Stimulated activated CD8-positive, alpha-beta memory T cell treated with anti-CD3 and anti-CD28 coated beads, Interleukin-15, amount 100 ng/mL, for 24 hours (primary cell): ENCODE results near the gene FCHSD2.
"Not testable (repeated sequence)": the region's sequence is repeated elsewhere in the genome, so short reads cannot be mapped to it uniquely, and the experiment has no call there.

ENCODE experiments used
- DNase-seq: peaks from one replicate; pipeline ENCODE4 v3.0.0-alpha.2; 2020; ENCODE audit warnings: low read depth

FCHSD2 gene

DNA sequence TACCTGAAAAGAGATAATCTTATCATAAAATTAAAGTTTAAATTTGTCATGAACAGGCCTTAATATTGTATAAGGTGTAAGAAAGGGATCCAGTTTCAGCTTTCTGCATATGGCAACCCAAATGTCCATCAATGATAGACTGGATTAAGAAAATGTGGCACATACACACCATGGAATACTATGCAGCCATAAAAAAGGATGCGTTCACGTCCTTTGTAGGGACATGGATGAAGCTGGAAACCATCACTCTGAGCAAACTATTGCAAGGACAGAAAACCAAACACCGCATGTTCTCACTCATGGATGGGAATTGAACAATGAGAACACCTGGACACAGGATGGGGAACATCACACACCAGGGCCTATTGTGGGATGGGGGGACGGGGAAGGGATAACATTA, 18.2 kb downstream of the FCHSD2 start:
- not testable (repeated sequence) for DNase-seq

- no peak for DNase-seq
These were observed 20.4 kb downstream of the FCHSD2 start for GRCh38 chr11:73121692-73122091.

DNA sequence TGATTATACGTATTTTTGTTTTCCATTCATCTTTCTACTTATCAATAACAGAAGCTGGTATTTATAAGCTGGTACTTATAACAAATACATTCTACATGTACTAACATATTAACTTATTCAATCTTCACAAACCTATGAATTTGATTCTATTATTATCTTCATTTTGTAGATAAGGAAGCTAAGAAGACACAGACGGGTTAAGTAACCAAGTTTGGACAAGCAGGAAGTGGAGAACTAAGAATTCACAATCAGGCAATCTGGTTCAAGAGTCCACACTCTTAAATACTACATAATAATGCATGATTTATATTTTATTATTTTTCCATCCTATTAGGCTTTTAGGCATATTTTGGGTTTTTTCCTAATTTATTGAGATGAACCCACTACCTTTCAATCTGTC, 25.0 kb downstream of the FCHSD2 start:
- DNase-seq, result no peak

GRCh38 chr11:73116636-73117035, 25.5 kb downstream of the FCHSD2 start:
- no peak for DNase-seq

DNA sequence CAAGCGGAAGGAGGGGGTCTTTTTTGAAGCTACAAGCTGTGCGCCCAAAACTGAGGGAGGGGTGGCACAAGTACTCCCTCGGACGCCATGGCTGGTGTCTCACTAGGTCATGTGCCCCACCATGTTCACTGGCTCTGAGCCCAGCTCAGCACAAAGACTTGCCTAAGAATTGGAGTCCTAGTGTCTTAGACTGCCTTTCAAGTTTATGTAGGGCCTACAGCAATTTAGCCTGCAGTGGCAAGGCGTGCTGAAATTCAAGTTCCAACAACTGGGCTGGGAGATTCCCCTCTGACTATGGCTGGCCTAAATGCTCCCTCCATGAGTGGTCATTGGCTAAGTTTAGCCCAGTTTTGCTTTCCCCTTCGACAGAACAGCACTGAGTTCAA, 27.3 kb downstream of the FCHSD2 start:
- DNase-seq, result no peak

DNA sequence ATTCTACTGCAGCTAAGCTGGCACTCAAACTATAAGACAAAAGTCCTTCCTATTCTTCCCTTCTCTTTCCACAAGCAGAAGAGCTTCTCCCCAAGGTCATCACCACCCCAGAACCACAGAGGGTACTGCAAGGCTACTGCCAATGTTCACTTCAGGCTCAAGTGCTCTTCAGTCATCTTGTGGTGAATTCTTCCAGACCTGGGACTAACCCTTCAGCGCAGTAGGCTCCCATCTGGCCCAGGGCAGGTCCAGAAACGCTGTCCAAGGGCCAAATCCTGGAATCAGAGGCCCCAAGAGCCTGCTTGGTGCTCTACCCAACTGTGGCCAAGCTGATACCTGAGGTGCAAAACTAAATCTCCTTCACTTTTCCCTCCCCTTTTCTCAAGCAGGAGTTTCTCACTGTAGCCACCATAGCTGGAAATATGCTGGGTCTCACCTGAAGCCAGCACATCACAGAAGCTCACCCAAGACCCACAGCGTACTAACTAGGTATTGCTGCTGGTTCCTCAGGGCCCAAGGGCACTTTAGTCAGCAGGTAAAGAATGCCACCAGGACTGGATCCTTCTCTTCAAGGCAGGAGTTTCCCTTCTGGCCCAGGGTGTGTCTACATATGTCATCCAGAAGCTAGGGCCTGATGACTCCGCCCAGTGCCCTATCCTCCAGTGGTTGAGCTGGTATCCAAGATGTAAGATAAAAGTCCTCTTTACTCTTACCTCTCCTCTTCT, 27.8 kb downstream of the FCHSD2 start:
- DNase-seq, result no peak

GRCh38 chr11:73113426-73113825, 28.7 kb downstream of the FCHSD2 start:
- DNase-seq, result no peak

DNA sequence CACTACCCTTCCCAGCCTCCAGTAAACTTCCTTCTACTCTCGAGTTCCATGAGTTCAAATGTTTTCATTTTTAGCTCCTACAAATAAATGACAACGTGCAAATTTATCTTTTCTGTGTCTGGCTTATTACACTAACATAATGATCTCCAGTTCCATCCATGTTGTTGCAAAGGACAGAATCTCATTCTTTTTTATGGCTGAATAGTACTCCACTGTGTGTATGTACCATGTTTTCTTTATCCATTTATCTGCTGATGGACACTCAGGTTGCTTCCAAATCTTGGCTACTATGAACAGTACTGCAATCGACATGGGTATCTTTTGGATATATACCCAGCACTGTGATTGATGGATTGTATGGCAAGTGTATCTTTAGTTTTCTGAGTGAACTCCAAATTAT, 34.5 kb downstream of the FCHSD2 start:
- no peak for DNase-seq

DNA sequence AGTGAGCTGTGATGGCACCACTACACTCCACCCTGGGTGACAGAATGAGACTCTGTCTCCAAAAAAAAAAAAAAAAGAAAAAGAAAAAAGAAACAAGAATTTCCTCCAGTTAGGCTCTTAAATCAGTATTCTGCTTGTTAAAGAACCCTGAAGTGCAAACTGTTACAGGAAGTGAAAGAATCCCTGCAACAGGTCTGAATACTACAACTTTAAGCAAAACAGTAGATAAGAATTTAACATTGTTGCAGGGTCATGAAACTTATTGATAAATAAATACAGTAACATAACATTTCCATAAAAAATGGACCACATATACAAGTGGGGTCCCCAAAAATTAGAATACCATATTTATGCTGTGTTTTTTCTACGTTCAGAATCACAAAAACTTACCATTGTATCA, 35.8 kb downstream of the FCHSD2 start:
- no peak for DNase-seq

DNA sequence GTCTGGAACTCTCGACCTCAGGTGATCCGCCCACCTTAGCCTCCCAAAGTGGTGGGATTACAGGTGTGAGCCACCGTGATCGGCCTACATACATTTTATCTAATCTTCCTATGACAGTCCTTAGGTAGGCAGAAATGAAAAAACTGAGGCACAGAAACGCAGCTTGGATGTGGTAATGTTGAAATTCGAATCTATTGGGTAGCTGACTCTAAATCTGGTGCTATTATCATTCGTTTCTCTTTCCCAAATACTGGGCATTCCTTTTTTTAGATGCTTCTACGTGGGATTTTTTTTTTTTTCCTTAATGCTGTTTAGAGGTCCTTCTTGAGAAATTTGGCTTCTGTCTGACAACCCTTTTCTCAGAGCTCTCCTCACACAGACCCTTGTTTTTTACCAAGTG, 41.5 kb downstream of the FCHSD2 start:
- no peak for DNase-seq

GRCh38 chr11:73099512-73100266, 42.4 kb downstream of the FCHSD2 start:
- no peak for DNase-seq

DNA sequence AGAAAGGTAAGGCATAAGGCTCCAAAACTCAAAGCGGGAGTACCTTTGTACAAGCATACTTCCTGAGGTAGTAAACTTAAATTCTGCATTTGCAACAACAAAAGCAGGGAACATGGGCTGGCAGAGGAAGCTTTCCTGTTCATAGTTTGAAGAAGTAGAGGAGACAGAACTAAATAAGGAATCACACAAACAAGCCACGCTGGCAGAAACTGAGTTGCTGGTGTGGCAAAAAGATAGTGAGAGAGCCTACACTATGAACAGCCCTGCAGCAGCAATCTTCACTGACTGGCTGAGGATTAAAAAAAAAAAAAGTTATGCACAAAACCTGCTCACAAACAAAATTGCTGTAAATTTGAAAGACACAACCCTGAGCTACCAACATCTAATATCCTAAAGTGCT, 46.5 kb downstream of the FCHSD2 start:
- DNase-seq, result no peak

GRCh38 chr11:73091521-73092305, 50.4 kb downstream of the FCHSD2 start:
- DNase-seq, result no peak

GRCh38 chr11:73087730-73088129, 54.4 kb downstream of the FCHSD2 start:
- DNase-seq, result no peak

- no peak for DNase-seq
These were observed 56.8 kb downstream of the FCHSD2 start for GRCh38 chr11:73085189-73085875.

DNA sequence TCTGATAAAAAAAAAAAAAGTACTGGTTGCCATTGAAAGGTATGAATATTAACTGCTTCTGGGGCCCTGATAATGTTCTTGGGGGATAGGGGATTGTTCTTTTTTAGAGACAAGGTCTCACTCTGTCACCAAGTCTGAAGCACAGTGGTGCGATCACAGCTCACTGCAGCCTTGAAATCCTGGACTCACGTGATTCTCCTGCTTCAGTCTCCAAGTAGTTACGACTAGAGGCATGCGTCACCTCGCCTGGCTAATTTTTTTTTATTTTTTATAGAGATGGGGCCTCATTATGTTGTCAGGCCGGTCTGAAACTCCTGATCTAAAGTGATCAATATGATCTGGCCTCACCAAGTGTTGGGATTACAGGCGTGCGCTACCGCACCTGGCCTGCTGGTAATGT, 63.5 kb downstream of the FCHSD2 start:
- DNase-seq, result no peak

GRCh38 chr11:73077454-73077853, 64.7 kb downstream of the FCHSD2 start:
- DNase-seq, result no peak

DNA sequence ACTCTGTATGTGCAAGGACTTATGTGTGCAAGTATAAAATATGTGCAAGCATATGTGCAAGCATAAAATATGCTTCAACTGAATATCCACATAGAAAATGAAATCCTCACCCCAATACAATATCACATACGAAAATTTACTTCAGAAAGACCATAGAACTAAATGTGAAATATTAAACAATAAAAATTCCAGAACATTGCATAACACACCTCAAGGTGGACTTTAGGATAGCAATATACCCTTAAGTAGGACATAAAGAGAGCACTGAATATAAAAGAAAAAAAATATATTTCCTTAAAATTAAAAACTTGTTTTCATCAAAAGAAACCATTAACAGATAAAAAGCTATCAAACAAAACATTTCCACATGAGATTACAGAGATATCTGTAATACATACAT, 67.8 kb downstream of the FCHSD2 start:
- no peak for DNase-seq

DNA sequence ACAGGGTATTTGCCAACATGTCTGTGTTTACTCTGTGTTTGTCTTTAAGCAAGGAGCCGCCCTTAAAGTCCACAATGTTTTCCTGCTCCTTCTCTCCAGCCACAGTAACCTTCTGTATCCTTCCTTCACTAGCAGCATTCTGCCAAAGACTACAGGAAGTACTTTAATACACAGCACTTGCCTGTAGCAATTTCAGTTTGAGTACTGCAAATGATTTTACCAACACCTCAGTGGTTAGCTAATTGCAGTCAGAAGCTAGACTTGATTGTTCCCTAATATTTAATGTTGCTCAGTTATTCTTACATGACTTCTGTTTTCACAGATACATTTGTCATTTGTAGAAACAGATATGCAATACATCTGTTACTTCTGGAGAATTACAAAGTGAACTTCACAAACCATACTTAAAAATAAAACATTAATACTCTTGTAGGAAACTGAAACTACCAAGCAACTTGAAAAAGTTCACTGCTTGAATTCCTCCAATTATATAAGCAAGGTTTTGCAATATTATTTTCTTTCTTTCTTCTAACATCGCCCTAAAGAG, 69.1 kb downstream of the FCHSD2 start:
- no peak for DNase-seq

GRCh38 chr11:73070653-73071052, 71.5 kb downstream of the FCHSD2 start:
- no peak for DNase-seq

DNA sequence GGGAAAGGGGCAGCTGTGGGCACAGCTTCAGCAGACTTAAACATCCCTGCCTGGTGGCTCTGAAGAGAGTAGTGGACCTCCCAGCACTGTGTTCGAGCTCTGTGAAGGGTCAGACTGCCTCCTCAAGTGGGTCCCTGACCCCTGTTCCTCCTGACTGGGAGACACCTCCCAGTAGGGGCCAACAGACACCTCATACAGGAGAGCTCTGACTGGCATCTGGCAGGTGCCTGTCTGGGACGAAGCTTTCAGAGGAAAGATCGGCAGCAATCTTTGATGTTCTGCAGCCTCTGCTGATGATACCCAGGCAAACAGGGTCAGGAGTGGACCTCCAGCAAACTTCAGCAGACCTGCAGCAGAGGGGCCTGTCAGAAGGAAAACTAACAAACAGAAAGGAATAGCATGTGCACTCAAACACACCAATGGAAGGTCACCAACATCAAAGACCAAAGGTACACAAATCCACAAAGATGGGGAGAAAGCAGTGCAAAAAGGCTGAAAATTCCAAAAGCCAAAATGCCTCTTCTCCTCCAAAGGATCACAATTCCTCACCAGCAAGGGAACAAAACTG, 80.2 kb downstream of the FCHSD2 start:
- not testable (repeated sequence) for DNase-seq

- DNase-seq, result not testable (repeated sequence)
These were observed 80.7 kb downstream of the FCHSD2 start for GRCh38 chr11:73061434-73061833.
